VCaP (cell line): ENCODE measurements around the gene GTF2F1.
"Not testable (repeated sequence)": the region's sequence is repeated elsewhere in the genome, so short reads cannot be mapped to it uniquely, and the experiment has no call there.

ENCODE experiments used
- H3K27ac ChIP-seq: fragments of 450-650 bp; 2 replicates; pipeline ENCODE4 v1.5.1; 2017
- TF ChIP-seq, protein P1 (sequence below): fragments of 450-650 bp; conservative IDR thresholded peaks from 2 replicates; pipeline ENCODE4 v1.5.1; 2017; ENCODE audit warnings: mild to moderate bottlenecking, moderate library complexity

Gene GTF2F1

DNA sequence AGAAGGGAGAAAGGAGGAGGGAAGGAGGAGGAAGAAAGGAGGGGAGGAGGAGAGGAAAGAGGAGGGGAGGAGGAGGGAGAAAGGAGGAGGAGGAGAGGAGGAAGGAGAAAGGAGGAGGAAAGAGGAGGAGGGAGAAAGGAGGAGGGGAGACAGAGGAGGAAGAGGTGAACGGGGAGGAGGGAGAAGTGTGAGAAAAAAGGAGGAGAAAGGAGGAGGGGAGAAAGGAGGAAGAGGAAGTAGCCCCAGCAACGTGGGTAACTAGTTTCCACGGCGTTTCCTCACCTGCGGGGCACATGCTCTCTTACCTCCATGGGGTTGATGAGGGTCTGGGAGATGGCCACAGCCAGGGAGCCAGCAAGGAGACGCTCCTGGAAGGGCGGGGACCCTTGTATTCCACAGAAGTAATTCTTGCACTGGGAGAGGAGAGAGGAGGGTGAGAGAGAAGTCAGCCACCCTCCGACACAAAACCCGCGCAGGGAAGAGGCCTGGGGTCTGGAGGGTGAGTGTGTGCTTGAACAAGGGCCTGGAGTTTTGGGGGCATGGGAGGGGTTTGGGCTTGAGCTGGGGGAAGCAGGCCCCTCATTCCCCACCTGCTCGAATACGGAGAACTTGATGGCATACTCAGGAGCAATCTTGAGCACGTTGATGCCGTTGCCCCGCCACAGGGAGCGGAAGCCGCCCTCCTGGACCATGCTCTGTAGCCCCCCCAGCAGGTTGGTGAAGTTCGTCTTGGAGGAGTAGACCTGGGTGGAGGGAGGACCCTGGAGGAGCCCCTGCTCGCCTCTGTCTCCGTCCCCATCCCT, 36.7 kb upstream of the GTF2F1 start:
- TF ChIP-seq, protein P1, sequence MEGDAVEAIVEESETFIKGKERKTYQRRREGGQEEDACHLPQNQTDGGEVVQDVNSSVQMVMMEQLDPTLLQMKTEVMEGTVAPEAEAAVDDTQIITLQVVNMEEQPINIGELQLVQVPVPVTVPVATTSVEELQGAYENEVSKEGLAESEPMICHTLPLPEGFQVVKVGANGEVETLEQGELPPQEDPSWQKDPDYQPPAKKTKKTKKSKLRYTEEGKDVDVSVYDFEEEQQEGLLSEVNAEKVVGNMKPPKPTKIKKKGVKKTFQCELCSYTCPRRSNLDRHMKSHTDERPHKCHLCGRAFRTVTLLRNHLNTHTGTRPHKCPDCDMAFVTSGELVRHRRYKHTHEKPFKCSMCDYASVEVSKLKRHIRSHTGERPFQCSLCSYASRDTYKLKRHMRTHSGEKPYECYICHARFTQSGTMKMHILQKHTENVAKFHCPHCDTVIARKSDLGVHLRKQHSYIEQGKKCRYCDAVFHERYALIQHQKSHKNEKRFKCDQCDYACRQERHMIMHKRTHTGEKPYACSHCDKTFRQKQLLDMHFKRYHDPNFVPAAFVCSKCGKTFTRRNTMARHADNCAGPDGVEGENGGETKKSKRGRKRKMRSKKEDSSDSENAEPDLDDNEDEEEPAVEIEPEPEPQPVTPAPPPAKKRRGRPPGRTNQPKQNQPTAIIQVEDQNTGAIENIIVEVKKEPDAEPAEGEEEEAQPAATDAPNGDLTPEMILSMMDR, result no peak
- no peak overlapping the region for H3K27ac ChIP-seq

DNA sequence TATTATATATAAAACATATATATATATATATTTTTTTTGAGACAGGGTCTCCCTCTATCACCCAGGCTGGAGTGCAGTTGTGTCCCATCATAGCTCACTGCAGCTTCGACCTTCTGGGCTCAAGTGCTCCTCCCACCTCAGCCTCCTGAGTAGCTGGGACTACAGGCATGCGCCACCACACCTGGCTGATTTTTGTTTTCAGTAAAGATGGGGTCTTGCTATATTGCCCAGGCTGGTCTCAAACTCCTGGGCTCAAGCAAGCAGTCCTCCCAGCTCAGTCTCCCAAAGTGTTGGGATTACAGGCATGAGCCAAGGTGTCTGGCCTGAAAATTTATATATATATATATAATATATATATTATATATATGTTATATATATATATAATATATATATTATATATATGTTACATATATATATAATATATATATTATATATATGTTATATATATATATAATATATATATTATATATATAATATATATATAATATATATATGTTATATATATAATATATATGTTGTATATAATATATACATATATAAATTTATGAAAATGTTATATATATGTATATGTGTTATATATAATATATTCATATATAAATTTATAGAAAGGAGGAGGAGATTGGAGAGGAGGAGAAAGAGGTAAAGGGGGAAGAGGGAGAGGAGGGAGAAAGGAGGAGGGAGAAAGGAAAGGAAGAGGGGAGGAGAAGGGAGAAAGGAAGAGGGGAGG, 35.9 kb upstream of the GTF2F1 start:
- not testable (repeated sequence) for H3K27ac ChIP-seq

DNA sequence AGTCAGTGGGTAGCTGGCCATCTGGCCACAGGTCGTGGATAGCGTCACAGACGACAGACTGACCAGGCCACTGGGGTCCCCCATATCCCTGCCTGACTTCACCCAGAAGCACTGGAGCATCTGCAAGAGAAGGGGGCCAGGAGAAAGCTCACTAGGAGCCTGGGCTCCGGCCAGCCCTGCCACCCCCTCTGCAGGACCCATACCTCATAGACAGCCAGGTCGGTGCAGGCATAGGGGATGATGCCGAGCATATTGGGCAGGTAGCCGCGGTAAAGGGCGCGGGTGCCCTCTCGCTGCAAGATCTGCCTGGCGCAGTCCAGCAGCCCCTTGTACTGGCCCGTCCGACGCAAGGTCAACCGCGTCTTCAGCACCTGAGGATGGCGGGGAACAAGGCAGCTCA, 34.2 kb upstream of the GTF2F1 start:
- no peak overlapping the region for H3K27ac ChIP-seq
- TF ChIP-seq, protein P1, result no peak

DNA sequence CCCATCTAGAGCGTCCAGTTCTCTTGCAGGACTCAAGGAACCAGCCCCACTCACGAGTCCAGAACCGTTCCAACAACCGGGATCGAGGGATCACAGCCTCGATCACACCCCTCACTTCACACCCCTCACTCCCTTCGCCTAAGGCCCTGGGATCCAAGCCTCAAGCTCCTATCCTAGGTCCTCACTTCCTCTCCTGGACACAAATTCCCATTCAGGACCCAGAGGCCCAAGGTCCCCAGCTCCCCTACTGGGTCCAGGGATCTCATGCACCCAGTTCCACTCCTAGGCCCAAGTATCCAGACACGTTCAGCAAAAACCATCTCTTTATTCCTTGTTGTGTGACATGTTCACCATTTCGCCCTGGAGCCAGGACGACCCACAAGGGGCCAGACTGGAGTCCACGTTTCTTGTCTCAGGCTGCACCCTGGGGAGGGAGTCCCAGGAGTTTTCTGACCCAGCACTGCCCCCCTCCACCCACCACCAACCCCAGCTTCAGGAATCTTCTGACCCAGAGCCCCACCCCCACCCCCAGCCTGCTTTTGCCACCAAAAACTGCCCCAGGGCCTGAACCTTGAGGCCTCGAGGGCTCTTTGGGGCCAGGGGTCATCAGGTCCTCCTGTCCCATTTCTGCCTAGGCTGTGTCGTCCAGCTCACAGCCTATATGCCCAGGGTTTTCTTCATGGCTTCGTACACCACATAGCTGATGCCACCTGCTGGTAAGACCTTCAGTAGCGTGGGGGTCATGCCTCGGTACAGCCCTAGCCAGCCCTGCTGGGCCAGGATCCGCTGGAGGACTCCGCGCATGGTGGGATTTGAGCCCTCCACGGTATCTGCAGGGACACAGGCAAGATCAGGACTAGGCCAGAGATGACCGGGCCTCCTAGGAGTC, 33.0 kb upstream of the GTF2F1 start:
- TF ChIP-seq, protein P1, result no peak
- H3K27ac ChIP-seq, result peak overlapping the region; percentile 53

DNA sequence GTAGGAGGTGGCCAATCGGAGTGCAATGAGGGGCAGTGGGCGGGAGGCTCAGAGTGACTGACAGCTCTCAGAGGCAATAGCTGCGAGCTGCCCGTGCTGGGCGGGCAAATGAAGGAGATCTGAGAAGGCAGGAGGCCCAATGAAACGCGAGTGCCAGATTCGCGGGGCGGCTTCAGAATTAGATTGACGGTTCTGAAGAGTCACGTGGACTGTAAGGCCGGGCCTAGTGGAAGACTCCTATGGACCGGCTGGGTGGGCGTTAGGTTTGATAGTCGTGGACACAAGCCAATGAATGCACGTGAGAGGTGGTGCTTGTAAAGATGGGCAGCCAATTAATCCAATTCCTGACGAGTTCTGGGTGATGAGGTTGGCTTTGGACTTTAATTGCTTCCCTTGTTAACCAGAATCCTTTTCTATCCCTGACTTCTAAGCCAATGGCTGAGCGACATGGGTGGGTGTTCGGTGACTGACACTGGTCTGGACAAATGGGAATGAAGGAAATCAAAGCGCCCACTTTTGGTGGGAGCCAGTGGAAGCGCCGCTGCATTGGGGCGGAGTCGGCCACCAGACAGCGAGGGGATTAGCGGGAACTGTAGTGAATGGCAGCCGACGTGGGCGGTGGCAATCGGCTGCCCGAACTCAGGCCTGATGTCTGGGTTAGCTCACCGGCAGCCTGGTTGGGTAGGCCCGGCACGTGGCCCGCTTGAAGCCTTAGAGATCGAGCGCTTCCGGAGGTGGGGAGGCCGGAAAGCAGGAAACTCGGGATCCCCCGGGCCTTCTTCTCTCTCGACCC, 32.2 kb upstream of the GTF2F1 start:
- TF ChIP-seq, protein P1, result no peak
- H3K27ac ChIP-seq, result peak overlapping the region; percentile 74

DNA sequence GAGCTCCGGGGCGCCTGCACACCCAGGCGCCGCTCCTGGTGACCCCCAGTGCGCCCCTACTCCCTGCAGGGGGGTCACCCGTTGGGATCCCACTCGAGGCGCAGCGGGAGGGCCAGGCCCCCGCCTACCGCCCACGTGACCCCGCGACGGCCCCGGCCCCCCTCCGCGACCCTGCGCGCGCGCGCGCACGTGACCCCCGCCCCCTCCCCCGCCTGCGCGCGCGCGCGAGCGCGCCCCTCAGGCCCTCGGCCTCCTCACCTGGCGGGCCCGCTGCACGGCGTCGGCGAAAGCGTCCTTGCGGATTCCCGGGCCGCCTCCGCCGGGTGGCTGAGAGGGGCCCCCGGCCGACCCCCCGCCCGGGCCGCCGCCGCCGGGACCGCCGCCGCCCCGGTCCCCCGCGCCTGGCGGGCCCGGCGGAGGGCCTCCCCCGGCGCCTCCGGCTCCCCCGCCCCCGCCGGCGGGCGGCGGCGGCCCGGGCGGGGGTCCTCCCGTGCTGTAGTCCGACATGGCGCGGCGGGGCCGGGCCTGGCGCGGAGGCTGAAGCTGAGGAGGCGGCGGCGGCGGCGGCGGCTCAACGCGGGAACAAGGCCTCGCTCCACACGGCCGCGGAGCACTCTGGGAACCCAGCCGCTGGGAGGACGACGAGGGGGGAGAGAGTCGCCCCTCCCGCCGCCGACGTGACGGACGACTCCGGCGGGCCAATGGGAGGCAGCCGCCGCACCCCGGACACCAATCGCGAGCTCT, 31.4 kb upstream of the GTF2F1 start, which contains the start of gene KHSRP:
Gene KHSRP, minus strand, starts transcription at position 617 of the 744 bp plus-strand sequence. Its CDS starts 110 bp downstream, at position 507.
- peak within 1 kb of the TSS; percentile 74 for H3K27ac ChIP-seq

More for the DNA sequence above, 31.4 kb upstream of the GTF2F1 start, which contains the start of gene KHSRP:
- TF ChIP-seq, protein P1, result no peak
